ENCODE data around the gene SHC1. TPM values are rescaled to one million over a fixed set of nuclear protein-coding genes. Genes with fewer than 3 reads are reported as not detected.

SHC1 gene
- total RNA-seq, 1 donor from 2014 or later: 69.0 TPM

- no peaks in the 10 kb centered on the region for H3K27me3 ChIP-seq
- Mint-ChIP-seq H3K4me1 (peaks cover 74% of the 10 kb centered on the region), H3K27me3 (ENCODE audit: insufficient read depth, low read depth) (peaks cover 17% of the 10 kb centered on the region), H3K9me3 (no peaks in the 10 kb centered on the region), H3K36me3 (peaks cover 9% of the 10 kb centered on the region), H3K27ac (peak overlapping the region; percentile 100), H3K4me3 (peak overlapping the region; percentile 94)
- peaks cover 61% of the 10 kb centered on the region for H3K79me2 ChIP-seq (ENCODE audit: low read depth)
- no peaks in the 10 kb centered on the region for H3K9me3 ChIP-seq (ENCODE audit: low read depth)
- DNase-seq (ENCODE audit: low spot score): peak; percentile 58
- peak overlapping the region; percentile 70 for H3K27ac ChIP-seq
- no peak overlapping the region for H3K9ac ChIP-seq
- peak overlapping the region; percentile 66 for H3K4me3 ChIP-seq
- peaks cover 48% of the 10 kb centered on the region for H4K20me1 ChIP-seq (ENCODE audit: low read depth)
- peak overlapping the region; percentile 85 for H3K4me2 ChIP-seq
- H3K4me1 ChIP-seq: peaks cover 45% of the 10 kb centered on the region
- no peak for TF ChIP-seq EZH2 (IDR thresholded peaks at IDR 0.05)
- TF ChIP-seq EZH2phosphoT487 (IDR thresholded peaks at IDR 0.05): no peak
- TF ChIP-seq CTCF (IDR thresholded peaks at IDR 0.05): no peak
- H3F3A ChIP-seq (ENCODE audit: low read depth): peaks cover 58% of the 10 kb centered on the region
- H2AFZ ChIP-seq (replicated peaks): no peak overlapping the region
- no peaks in the 10 kb centered on the region for H3K36me3 ChIP-seq
Measured at GRCh38 chr1:154956544-154956941, 14.0 kb downstream of the SHC1 start.

GRCh38 chr1:154955718-154956543 is 14.6 kb downstream of the SHC1 start, which contains the start of gene PBXIP1:
PBXIP1 (minus strand) TSS chr1:154956099; CDS start chr1:154953721, 2,378 bp downstream.
- peak within 1 kb of the TSS; percentile 97 for H3K27ac ChIP-seq
- peak within 1 kb of the TSS; percentile 66 for H3K4me3 ChIP-seq
- no peaks in the 10 kb centered on the region for H3K36me3 ChIP-seq
- H4K20me1 ChIP-seq (ENCODE audit: low read depth): peaks cover 49% of the 10 kb centered on the region
- Mint-ChIP-seq H3K36me3 (peaks cover 9% of the 10 kb centered on the region), H3K4me3 (peak within 1 kb of the TSS; percentile 94), H3K4me1 (peaks cover 72% of the 10 kb centered on the region), H3K27me3 (ENCODE audit: insufficient read depth, low read depth) (peaks cover 17% of the 10 kb centered on the region), H3K9me3 (no peaks in the 10 kb centered on the region), H3K27ac (peak within 1 kb of the TSS; percentile 100)
- H3K9ac ChIP-seq: peak within 1 kb of the TSS; percentile 38
- TF ChIP-seq EZH2 (IDR thresholded peaks at IDR 0.05): no peak
- TF ChIP-seq CTCF (IDR thresholded peaks at IDR 0.05): peak; percentile 48
- H3K4me1 ChIP-seq: peaks cover 45% of the 10 kb centered on the region
- peaks cover 53% of the 10 kb centered on the region for H3F3A ChIP-seq (ENCODE audit: low read depth)
- no peaks in the 10 kb centered on the region for H3K27me3 ChIP-seq
- peak within 1 kb of the TSS; percentile 85 for H3K4me2 ChIP-seq
- peak within 1 kb of the TSS; percentile 53 for H2AFZ ChIP-seq (replicated peaks)
- DNase-seq (ENCODE audit: low spot score): peak; percentile 95
- H3K79me2 ChIP-seq (ENCODE audit: low read depth): peaks cover 56% of the 10 kb centered on the region
- no peaks in the 10 kb centered on the region for H3K9me3 ChIP-seq (ENCODE audit: low read depth)

GRCh38 chr1:154955039-154955717 is 15.4 kb downstream of the SHC1 start:
- no peaks in the 10 kb centered on the region for H3K9me3 Mint-ChIP-seq
- Histone ChIP-seq H3K4me1 (peaks cover 38% of the 10 kb centered on the region), H3K4me2 (peak overlapping the region; percentile 85), H3K27me3 (no peaks in the 10 kb centered on the region), H2AFZ (replicated peaks) (no peak overlapping the region), H4K20me1 (ENCODE audit: low read depth) (peaks cover 51% of the 10 kb centered on the region), H3K4me3 (peak overlapping the region; percentile 66), H3K27ac (peak overlapping the region; percentile 97), H3F3A (ENCODE audit: low read depth) (peaks cover 47% of the 10 kb centered on the region), H3K9ac (peak overlapping the region; percentile 38), H3K79me2 (ENCODE audit: low read depth) (peaks cover 48% of the 10 kb centered on the region), H3K36me3 (no peaks in the 10 kb centered on the region), H3K9me3 (ENCODE audit: low read depth) (no peaks in the 10 kb centered on the region)
- peaks cover 11% of the 10 kb centered on the region for H3K27me3 Mint-ChIP-seq (ENCODE audit: insufficient read depth, low read depth)
- H3K27ac Mint-ChIP-seq: peak overlapping the region; percentile 100
- peaks cover 64% of the 10 kb centered on the region for H3K4me1 Mint-ChIP-seq
- DNase-seq (ENCODE audit: low spot score): peak; percentile 90
- peak overlapping the region; percentile 94 for H3K4me3 Mint-ChIP-seq
- H3K36me3 Mint-ChIP-seq: peaks cover 12% of the 10 kb centered on the region
- no peak for TF ChIP-seq CTCF (IDR thresholded peaks at IDR 0.05)
- no peak for TF ChIP-seq EZH2phosphoT487 (IDR thresholded peaks at IDR 0.05)
- no peak for TF ChIP-seq EZH2 (IDR thresholded peaks at IDR 0.05)

Measured in neural progenitor cell (in vitro differentiated cells).